ENCODE measurements around the gene UBAP1L. TPM values are rescaled to one million over a fixed set of nuclear protein-coding genes. Genes with fewer than 3 reads are reported as not detected.

The UBAP1L gene
- total RNA-seq, 1 donor from 2014 or later: 1.8 TPM

DNA sequence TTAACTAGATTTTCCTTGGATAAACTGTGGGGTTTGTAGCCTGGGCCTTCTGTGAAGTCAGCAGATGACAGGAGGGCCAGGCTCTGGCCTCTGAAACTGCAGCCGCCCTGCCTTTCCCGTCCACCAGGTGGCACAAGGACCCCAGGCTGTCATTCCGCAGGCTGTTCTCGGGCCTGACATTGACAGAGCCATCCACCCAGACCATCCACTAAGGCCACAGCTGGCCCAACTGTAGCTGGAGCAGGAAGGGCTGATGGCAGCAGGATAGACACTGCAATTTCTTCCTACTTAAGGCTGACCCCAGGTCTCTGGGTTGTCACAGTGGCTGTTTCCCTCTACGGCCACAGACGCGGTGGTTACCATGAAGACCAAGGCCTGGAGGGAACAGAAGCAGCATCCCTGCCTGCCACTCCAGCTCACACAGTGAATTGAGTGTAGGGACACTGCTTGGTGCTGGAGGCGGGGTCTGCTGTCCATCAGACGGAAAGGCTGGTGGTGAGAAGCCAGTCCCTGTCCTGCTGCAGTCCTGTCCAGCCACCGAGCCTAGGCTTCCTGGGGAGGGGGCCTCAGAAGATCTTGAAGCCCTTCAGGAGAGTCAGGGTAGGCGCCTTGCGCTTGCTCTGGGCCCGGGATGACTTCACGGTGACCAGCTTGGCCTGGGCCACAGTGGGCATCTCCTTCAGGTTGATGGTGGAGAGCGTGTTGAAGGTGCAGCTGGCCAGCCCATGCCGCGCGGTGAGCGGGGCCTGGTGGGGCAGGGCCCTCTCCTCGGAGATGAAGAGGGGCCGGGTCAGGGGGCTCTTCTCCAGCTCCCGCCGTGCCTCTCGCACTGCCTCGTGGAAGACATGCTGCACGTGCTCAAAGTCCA is 60.4 kb downstream of the UBAP1L start:
- Histone ChIP-seq H3K27me3 (ENCODE audit: low read depth) (no peaks in the 10 kb centered on the region), H3K27ac (replicated peaks) (peak overlapping the region; percentile 71), H3K9me3 (replicated peaks) (no peaks in the 10 kb centered on the region), H3K4me3 (no peak overlapping the region), H3K4me1 (peaks cover 47% of the 10 kb centered on the region), H3K36me3 (peaks cover 18% of the 10 kb centered on the region)
- intact Hi-C loops (cut with micrococcal nuclease): loop anchor here (10.0 kb wide), 1 partner anchor 50 kb away; no protein-coding TSS in a partner anchor
- DNase-seq: peak; percentile 77
- TF ChIP-seq, protein P1, sequence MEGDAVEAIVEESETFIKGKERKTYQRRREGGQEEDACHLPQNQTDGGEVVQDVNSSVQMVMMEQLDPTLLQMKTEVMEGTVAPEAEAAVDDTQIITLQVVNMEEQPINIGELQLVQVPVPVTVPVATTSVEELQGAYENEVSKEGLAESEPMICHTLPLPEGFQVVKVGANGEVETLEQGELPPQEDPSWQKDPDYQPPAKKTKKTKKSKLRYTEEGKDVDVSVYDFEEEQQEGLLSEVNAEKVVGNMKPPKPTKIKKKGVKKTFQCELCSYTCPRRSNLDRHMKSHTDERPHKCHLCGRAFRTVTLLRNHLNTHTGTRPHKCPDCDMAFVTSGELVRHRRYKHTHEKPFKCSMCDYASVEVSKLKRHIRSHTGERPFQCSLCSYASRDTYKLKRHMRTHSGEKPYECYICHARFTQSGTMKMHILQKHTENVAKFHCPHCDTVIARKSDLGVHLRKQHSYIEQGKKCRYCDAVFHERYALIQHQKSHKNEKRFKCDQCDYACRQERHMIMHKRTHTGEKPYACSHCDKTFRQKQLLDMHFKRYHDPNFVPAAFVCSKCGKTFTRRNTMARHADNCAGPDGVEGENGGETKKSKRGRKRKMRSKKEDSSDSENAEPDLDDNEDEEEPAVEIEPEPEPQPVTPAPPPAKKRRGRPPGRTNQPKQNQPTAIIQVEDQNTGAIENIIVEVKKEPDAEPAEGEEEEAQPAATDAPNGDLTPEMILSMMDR (IDR thresholded peaks at IDR 0.05; ENCODE audit: borderline replicate concordance): peak; percentile 96

DNA sequence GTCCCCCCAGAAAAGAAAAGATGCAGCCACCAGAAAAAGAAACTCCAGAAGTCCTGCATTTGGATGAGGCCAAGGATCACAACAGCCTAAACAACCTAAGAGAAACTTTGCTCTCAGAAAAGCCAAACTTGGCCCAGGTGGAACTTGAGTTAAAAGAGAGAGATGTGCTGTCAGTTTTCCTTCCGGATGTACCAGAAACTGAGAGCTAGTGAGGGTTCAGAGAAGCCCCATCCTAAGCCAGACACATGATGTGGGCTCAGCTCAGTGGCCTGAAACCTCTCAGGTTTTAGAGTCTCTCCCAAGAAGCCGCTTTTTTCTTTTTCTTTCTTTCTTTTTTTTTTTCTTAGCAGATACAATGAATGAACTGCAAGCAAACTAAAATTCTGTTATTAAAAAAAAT is 62.0 kb downstream of the UBAP1L start:
- Histone ChIP-seq H3K27me3 (ENCODE audit: low read depth) (no peaks in the 10 kb centered on the region), H3K36me3 (peaks cover 3% of the 10 kb centered on the region), H3K4me3 (no peak overlapping the region), H3K4me1 (peaks cover 44% of the 10 kb centered on the region), H3K9me3 (replicated peaks) (no peaks in the 10 kb centered on the region), H3K27ac (replicated peaks) (no peak overlapping the region)
- TF ChIP-seq, protein P1 (IDR thresholded peaks at IDR 0.05; ENCODE audit: borderline replicate concordance): no peak
- intact Hi-C loops (cut with micrococcal nuclease): loop anchor here (10.0 kb wide), 1 partner anchor 52 kb away; no protein-coding TSS in a partner anchor
- no peak for DNase-seq

DNA sequence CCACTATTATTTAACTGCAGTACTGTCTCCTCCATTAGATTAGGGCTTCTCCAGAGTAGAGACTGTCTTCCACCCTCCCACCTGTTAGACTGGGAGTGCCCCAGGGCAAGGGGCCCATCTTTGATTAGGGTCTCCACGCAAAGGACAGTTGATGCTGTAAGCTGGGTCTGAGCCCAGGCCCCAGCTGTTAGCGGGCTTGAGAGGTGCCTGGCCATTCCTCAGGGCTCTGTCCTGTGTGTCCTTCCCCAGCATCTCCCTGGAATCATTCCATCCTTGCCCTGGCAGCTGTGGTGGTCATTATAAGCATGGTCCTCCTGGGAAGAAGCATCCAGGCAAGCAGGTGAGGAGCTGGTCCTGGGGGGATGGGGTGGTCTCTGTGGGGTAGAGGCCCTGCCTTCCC is 63.7 kb downstream of the UBAP1L start:
- intact Hi-C loops (cut with micrococcal nuclease): loop anchor here (10.0 kb wide), 1 partner anchor 54 kb away; no protein-coding TSS in a partner anchor
- H3K4me3 ChIP-seq: no peak overlapping the region
- TF ChIP-seq, protein P1 (IDR thresholded peaks at IDR 0.05; ENCODE audit: borderline replicate concordance): no peak
- H3K4me1 ChIP-seq: peaks cover 37% of the 10 kb centered on the region
- no peak for DNase-seq
- no peak overlapping the region for H3K27ac ChIP-seq (replicated peaks)
- H3K36me3 ChIP-seq: no peaks in the 10 kb centered on the region
- no peaks in the 10 kb centered on the region for H3K9me3 ChIP-seq (replicated peaks)
- no peaks in the 10 kb centered on the region for H3K27me3 ChIP-seq (ENCODE audit: low read depth)

DNA sequence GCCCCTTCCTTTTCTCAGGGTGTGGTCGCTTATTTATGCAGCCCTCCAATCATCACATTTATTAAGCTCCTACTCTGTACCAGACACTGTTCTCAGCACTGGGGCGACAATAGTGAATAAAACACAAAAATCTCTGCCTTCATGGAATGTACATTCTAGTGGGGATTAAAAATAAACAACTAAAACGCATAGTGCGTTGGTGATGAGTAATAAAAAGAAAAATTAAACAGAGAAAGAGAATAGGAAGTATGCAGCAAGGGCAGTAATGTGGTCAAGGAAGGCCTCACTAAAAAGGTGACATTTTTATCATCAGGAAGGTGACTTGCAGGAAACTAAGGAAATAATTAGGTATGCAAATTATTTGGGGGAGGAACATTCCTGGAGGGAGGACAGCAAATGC is 64.7 kb downstream of the UBAP1L start:
- intact Hi-C loops (cut with micrococcal nuclease): loop anchor here (10.0 kb wide), 1 partner anchor 55 kb away; no protein-coding TSS in a partner anchor
- no peaks in the 10 kb centered on the region for H3K27me3 ChIP-seq (ENCODE audit: low read depth)
- TF ChIP-seq, protein P1 (IDR thresholded peaks at IDR 0.05; ENCODE audit: borderline replicate concordance): no peak

DNA sequence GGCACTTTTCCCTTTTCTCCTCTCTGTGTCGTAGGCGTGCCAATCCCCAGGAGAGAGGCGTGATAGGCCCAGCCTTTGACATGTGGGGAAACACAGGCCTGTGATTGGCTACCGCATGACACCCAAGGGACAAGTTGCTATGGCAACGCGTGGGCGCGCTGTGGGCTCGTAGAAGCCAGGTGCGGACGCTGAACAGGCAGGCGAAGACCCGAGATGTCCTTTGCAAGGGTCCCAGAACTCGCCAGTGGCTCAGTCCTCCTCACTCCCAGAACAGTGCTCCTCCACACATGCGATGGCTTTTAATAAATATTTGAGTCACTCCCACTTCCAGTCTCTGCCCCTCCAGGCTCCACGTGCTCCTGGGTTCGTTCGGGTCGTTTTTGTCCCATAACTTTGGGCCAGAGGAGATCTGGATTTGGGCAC is 65.6 kb downstream of the UBAP1L start:
- H3K4me1 ChIP-seq: peaks cover 32% of the 10 kb centered on the region
- H3K4me3 ChIP-seq: peak overlapping the region; percentile 59
- TF ChIP-seq, protein P1 (IDR thresholded peaks at IDR 0.05; ENCODE audit: borderline replicate concordance): no peak
- H3K27ac ChIP-seq (replicated peaks): no peak overlapping the region
- intact Hi-C loops (cut with micrococcal nuclease): no loop called here
- no peaks in the 10 kb centered on the region for H3K9me3 ChIP-seq (replicated peaks)
- H3K27me3 ChIP-seq (ENCODE audit: low read depth): no peaks in the 10 kb centered on the region
- peak; percentile 90 for DNase-seq
- H3K36me3 ChIP-seq: no peaks in the 10 kb centered on the region

More for the DNA sequence above, 64.7 kb downstream of the UBAP1L start:
- DNase-seq: no peak
- Histone ChIP-seq H3K9me3 (replicated peaks) (no peaks in the 10 kb centered on the region), H3K4me1 (peaks cover 32% of the 10 kb centered on the region), H3K4me3 (no peak overlapping the region), H3K36me3 (no peaks in the 10 kb centered on the region), H3K27ac (replicated peaks) (no peak overlapping the region)

Measured in left ventricle myocardium inferior (tissue), 1 donor.